A549 (cell line): Measurements from ENCODE around the gene GRAP2. TPM values are rescaled to one million over a fixed set of nuclear protein-coding genes. Genes with fewer than 3 reads are reported as not detected.
"Not testable (repeated sequence)": the region's sequence is repeated elsewhere in the genome, so short reads cannot be mapped to it uniquely, and the experiment has no call there.

ENCODE experiments used
- ATAC-seq, 2 experiments: fragments of 200-7000 bp in 1 of 2; fragments of >200 bp in 1 of 2; cut with Nextera tagmentation in 1 of 2; cut with Tn5 transposase in 1 of 2; 3 replicates each; pipeline versions ENCODE4 v1.8.0 to v1.9.1; 2018 to 2020; ENCODE audit warnings: mild to moderate bottlenecking in 1 of 2, moderate library complexity in 1 of 2
- CTCF ChIA-PET: fragments of 300-600 bp; sonication (Branson Sonifier 250); formaldehyde crosslinking; extraction: SDS; loops from one replicate; lab custom pipeline; 2021; ENCODE audit warnings: antibody characterized with exemption, inconsistent platforms; lab: Yijun Ruan, JAX
- POLR2A ChIA-PET: fragments of 350-600 bp; formaldehyde crosslinking; extraction: SDS; loops from one replicate; lab custom pipeline; 2021; ENCODE audit warnings: antibody characterized with exemption, inconsistent platforms; lab: Yijun Ruan, JAX
- DNase-seq, 2 experiments: peaks; one replicate each; pipeline versions ENCODE4 v3.0.0 to v3.0.0-alpha.2; 2011 to 2016; ENCODE audit warnings: low read depth in 1 of 2, low spot score in 1 of 2
- FAIRE-seq: peaks from 2 replicates; lab custom pipeline; 2011; peaks lifted over from hg19 to GRCh38; lab: Jason Lieb, UNC
- H3K27ac ChIP-seq, 2 experiments: fragments of >200 bp; sonication (Bioruptor Twin); formaldehyde crosslinking; 3 replicates each; pipeline ENCODE4 v1.5.1; 2016 to 2017
- H3K4me1 ChIP-seq: fragments of >200 bp; sonication (Bioruptor Twin); formaldehyde crosslinking; 3 replicates; pipeline ENCODE4 v1.6.1; 2016
- H3K4me2 ChIP-seq: fragments of >200 bp; sonication (Bioruptor Twin); formaldehyde crosslinking; 3 replicates; pipeline ENCODE4 v1.6.1; 2016
- H3K4me3 ChIP-seq: fragments of >200 bp; sonication (Bioruptor Twin); formaldehyde crosslinking; 3 replicates; pipeline ENCODE4 v1.5.1; 2016
- H3K9me3 ChIP-seq: fragments of >200 bp; sonication (Bioruptor Twin); formaldehyde crosslinking; 3 replicates; pipeline ENCODE4 v1.6.1; 2016
- BHLHE40 ChIP-seq: IDR thresholded peaks from 2 replicates; pipeline ENCODE4 v1.6.1; 2012; ENCODE audit warnings: low read depth, low read length, inconsistent platforms
- CBX2 ChIP-seq: fragments of 200-600 bp; sonication (generic); IDR thresholded peaks from 2 replicates; pipeline ENCODE4 v1.6.1; 2016; ENCODE audit warnings: low read depth, mild to moderate bottlenecking, borderline replicate concordance
- CEBPB ChIP-seq, 2 experiments: fragments of >200 bp in 1 of 2; sonication (Bioruptor Twin) in 1 of 2; formaldehyde crosslinking in 1 of 2; IDR thresholded peaks; 2 replicates each; pipeline ENCODE4 v1.6.1; 2012 to 2016
- CHD2 ChIP-seq: fragments of 150-350 bp; IDR thresholded peaks from 2 replicates; pipeline ENCODE4 v1.6.1; 2014; ENCODE audit warnings: low read length; ENCODE audit not compliant: partially characterized antibody
- CHD4 ChIP-seq: fragments of 200-600 bp; sonication (generic); IDR thresholded peaks from 2 replicates; pipeline ENCODE4 v1.6.1; 2016; ENCODE audit warnings: antibody characterized with exemption, mild to moderate bottlenecking, borderline replicate concordance
- FOSB ChIP-seq: fragments of 250-450 bp; sonication (Bioruptor Pico); IDR thresholded peaks from 2 replicates; pipeline ENCODE4 v1.5.0; 2020; ENCODE audit warnings: mild to moderate bottlenecking, moderate library complexity
- FOSL2 ChIP-seq, 2 experiments: fragments of 450-650 bp in 1 of 2; fragments of >200 bp in 1 of 2; sonication (Bioruptor Twin) in 1 of 2; formaldehyde crosslinking; IDR thresholded peaks; 2 replicates each; pipeline versions ENCODE4 v1.5.0 to v1.6.1; 2016 to 2020; ENCODE audit warnings: mild to moderate bottlenecking in 1 of 2, moderate library complexity in 1 of 2
- JUN ChIP-seq, 2 experiments: fragments of >200 bp; sonication (Bioruptor Twin); formaldehyde crosslinking; IDR thresholded peaks; 2 replicates in 1 of 2; 3 replicates in 1 of 2; pipeline ENCODE4 v1.6.1; 2016 to 2017
- KDM5A ChIP-seq: fragments of 200-600 bp; sonication (generic); IDR thresholded peaks from 2 replicates; pipeline ENCODE4 v1.6.1; 2016; ENCODE audit warnings: antibody characterized with exemption, mild to moderate bottlenecking
- MAZ ChIP-seq: fragments of 150-350 bp; IDR thresholded peaks from 2 replicates; pipeline ENCODE4 v1.6.1; 2014; ENCODE audit warnings: antibody characterized with exemption, low read depth, low read length, borderline replicate concordance
- NFE2L2 ChIP-seq: fragments of 150-350 bp; conservative IDR thresholded peaks from 2 replicates; pipeline ENCODE4 v1.6.1; 2014; ENCODE audit warnings: low read length
- NPAS2 ChIP-seq: fragments of 250-450 bp; sonication (Bioruptor Pico); IDR thresholded peaks from 2 replicates; pipeline ENCODE4 v1.8.0; 2022; ENCODE audit warnings: mild to moderate bottlenecking, moderate library complexity, borderline replicate concordance
- RAD21 ChIP-seq, 2 experiments: fragments of >200 bp in 1 of 2; sonication (Bioruptor Twin) in 1 of 2; formaldehyde crosslinking in 1 of 2; IDR thresholded peaks in 1 of 2; conservative IDR thresholded peaks in 1 of 2; 2 replicates in 1 of 2; 3 replicates in 1 of 2; pipeline ENCODE4 v1.6.1; 2012 to 2018; ENCODE audit warnings: inconsistent platforms in 1 of 2
- RFX5 ChIP-seq: fragments of 450-650 bp; IDR thresholded peaks from 2 replicates; pipeline ENCODE4 v1.7.1; 2014; ENCODE audit warnings: antibody characterized with exemption, mild to moderate bottlenecking, moderate library complexity
- SREBF2 ChIP-seq: fragments of 450-650 bp; IDR thresholded peaks from 2 replicates; pipeline ENCODE4 v1.6.1; 2014; ENCODE audit warnings: mild to moderate bottlenecking, moderate library complexity
- ZC3H11A ChIP-seq: fragments of 450-650 bp; IDR thresholded peaks from 2 replicates; pipeline ENCODE4 v1.6.1; 2014; ENCODE audit warnings: antibody characterized with exemption, mild to moderate bottlenecking
- ZFP36 ChIP-seq: fragments of 450-650 bp; IDR thresholded peaks from 2 replicates; pipeline ENCODE4 v1.6.1; 2014; ENCODE audit warnings: borderline replicate concordance; ENCODE audit not compliant: partially characterized antibody
- ZNF302 ChIP-seq: fragments of 250-450 bp; sonication (Bioruptor Pico); IDR thresholded peaks from 2 replicates; pipeline ENCODE4 v1.9.0; 2021; ENCODE audit warnings: inconsistent platforms, mild to moderate bottlenecking, moderate library complexity
- WGBS: methylation state at CpG from one replicate; pipeline ENCODE4 v1.1.6; 2017; ENCODE audit errors: missing lambda C conversion rate; 5-methylcytosine and 5-hydroxymethylcytosine counted together
- polyA plus RNA-seq, 4 experiments: library from polyadenylated mRNA; depleted of rRNA in 3 of 4; stranded (reverse); fragments of >200 nt; fragmentation: RNase III in 1 of 4; extraction: RNeasy Plus Mini Kit Qiagen cat#74134 plus additional on column Dnase treatment in 1 of 4; gene quantifications; 2 replicates in 3 of 4; 3 replicates in 1 of 4; pipeline ENCODE4 v1.2.3, GENCODE V29; 2011 to 2017
- TF ChIP-seq, protein P1 (sequence below): fragments of 250-450 bp; sonication (Bioruptor Pico); IDR thresholded peaks from 2 replicates; pipeline ENCODE4 v1.5.0; 2020; ENCODE audit warnings: low read depth, mild to moderate bottlenecking, moderate library complexity
- TF ChIP-seq, protein P2 (sequence below): IDR thresholded peaks from 2 replicates; pipeline ENCODE4 v1.6.1; 2012; ENCODE audit warnings: low read depth, borderline replicate concordance
- TF ChIP-seq, protein P3 (sequence below): fragments of 250-450 bp; sonication (Bioruptor Pico); IDR thresholded peaks from 2 replicates; pipeline ENCODE4 v1.5.0; 2021; ENCODE audit warnings: mild to moderate bottlenecking, moderate library complexity, borderline replicate concordance

GRAP2 gene
- polyA plus RNA-seq, 2 of the 4 experiments (the other 2 are of a cell fraction), result not detected

DNA sequence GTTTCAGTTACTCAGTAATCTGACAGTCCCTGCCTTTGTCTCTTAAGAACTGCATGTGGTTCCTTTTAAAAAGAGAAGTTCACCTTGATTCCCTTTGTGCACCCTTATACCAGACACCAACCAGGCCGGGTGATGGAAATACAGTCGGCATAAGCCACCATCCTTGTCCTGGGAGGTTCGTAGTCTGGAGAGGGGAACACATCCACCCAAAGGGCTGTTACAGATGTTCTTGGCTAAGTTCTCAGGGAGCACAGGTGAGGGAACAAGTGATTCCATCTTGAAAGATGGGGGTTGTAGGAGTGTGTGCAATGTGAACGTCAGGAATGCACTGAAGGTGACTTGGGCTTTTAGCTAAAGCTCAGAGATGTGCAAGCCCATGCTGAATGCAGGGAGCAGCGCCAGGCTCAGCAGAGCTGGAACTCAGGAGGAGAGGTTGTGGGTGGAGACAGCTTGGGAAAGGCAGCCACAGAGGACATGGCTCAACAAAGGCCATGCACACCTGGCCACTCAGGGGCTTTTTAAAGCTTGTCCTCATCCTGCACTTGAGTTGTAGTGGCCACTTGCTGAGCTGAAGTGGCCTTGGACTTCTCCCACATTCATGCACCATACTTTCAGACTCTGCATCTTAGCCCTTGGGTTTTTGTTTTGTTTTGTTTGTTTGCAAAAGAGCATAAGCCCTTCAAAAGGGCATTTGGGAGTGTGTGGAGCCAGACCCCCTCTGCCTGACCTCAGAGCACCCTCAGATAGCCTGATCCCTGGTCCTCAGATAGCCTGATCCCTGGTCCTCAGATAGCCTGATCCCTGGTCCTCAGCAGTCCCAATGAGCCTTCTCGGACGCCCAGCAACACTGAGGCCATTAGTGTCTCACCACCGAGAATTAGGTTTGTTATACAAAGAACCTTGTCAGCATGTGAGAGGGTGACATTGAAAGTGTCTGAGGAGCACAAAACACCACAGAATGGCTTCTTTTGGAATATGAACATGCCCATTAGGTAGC lies 46.6 kb downstream of the GRAP2 start:
- 61% methylated on average over 8 of the region's 8 CpGs for WGBS
- ATAC-seq, result no peak
- Histone ChIP-seq H3K9me3 (no peaks in the 10 kb centered on the region), H3K4me3 (no peak overlapping the region), H3K4me2 (no peak overlapping the region), H3K27ac (no peak overlapping the region), H3K4me1 (no peaks in the 10 kb centered on the region)
- no peak for TF ChIP-seq KDM5A
- TF ChIP-seq ZFP36, result no peak
- TF ChIP-seq SREBF2, result no peak
- TF ChIP-seq RFX5, result no peak
- no peak for TF ChIP-seq CHD2
- no peak for TF ChIP-seq CBX2
- TF ChIP-seq, protein P1, sequence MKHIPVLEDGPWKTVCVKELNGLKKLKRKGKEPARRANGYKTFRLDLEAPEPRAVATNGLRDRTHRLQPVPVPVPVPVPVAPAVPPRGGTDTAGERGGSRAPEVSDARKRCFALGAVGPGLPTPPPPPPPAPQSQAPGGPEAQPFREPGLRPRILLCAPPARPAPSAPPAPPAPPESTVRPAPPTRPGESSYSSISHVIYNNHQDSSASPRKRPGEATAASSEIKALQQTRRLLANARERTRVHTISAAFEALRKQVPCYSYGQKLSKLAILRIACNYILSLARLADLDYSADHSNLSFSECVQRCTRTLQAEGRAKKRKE (CRISPR knock-in tag), result no peak
- TF ChIP-seq FOSL2 (IDR thresholded peaks at IDR 0.05), result no peak
- no peak for TF ChIP-seq FOSL2 (CRISPR knock-in tag; IDR thresholded peaks at IDR 0.05)
- TF ChIP-seq NPAS2, result no peak
- TF ChIP-seq, protein P2, sequence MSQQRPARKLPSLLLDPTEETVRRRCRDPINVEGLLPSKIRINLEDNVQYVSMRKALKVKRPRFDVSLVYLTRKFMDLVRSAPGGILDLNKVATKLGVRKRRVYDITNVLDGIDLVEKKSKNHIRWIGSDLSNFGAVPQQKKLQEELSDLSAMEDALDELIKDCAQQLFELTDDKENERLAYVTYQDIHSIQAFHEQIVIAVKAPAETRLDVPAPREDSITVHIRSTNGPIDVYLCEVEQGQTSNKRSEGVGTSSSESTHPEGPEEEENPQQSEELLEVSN, result no peak
- no peak for TF ChIP-seq ZC3H11A
- no peak for TF ChIP-seq MAZ
- TF ChIP-seq JUN (IDR thresholded peaks at IDR 0.05), result no peak
- TF ChIP-seq ZNF302 (CRISPR knock-in tag), result no peak
- TF ChIP-seq, protein P3, sequence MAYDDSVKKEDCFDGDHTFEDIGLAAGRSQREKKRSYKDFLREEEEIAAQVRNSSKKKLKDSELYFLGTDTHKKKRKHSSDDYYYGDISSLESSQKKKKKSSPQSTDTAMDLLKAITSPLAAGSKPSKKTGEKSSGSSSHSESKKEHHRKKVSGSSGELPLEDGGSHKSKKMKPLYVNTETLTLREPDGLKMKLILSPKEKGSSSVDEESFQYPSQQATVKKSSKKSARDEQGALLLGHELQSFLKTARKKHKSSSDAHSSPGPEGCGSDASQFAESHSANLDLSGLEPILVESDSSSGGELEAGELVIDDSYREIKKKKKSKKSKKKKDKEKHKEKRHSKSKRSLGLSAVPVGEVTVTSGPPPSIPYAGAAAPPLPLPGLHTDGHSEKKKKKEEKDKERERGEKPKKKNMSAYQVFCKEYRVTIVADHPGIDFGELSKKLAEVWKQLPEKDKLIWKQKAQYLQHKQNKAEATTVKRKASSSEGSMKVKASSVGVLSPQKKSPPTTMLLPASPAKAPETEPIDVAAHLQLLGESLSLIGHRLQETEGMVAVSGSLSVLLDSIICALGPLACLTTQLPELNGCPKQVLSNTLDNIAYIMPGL, result no peak
- no peak for DNase-seq
- CTCF ChIA-PET, result interaction anchor here (1.0 kb wide), 1 partner anchor 22 kb away, joined by 4 read pairs; no protein-coding TSS in a partner anchor
- POLR2A ChIA-PET, result no interaction called here
- FAIRE-seq, result no peak

DNA sequence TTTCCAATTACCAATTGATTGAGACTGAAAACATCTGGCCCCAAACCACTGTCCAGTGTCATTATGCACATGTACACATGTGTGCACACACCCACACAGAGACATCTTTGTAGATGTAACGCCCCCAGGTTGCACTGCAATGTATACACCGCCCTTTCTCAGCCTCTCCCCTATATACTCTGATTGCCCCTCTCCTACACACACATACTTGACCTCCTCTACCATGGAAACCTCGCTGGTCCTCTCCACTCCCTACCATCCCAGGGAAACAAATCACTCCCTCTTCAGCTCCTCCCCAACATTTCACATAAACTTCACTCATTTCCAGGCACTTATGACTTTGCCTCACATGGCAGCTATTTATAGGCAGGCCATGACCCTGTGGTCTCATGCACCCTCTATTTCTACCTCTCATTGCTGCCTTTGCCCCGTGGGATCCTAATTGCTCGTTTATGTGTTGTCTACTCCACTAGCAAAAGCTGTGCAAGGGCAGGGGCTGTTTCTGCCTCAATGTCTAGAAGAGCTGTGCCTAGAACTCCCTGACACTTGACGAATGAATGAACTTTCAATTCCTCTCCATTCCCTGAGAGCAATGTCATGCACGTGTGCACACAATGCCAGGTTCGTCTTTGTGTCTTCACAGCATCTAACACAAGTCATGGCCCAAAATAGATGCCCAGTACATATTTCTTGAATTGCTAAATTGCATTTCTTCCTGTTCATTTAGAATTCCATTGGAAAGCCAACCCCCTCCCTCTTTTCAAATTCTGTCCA lies 49.3 kb downstream of the GRAP2 start:
- H3K9me3 ChIP-seq, result no peaks in the 10 kb centered on the region
- DNase-seq, result no peak
- H3K4me1 ChIP-seq, result no peaks in the 10 kb centered on the region
- H3K27ac ChIP-seq, result no peak overlapping the region
- ChIA-PET POLR2A (no interaction called here), CTCF (interaction anchor here (1.2 kb wide), 1 partner anchor 9 kb away, joined by 3 read pairs; no protein-coding TSS in a partner anchor)
- 31% methylated on average over 8 of the region's 8 CpGs for WGBS
- no peak overlapping the region for H3K4me3 ChIP-seq
- ATAC-seq, result no peak
- FAIRE-seq, result no peak
- H3K4me2 ChIP-seq, result no peak overlapping the region
- TF ChIP-seq NFE2L2 (no peak), JUN (IDR thresholded peaks at IDR 0.05) (no peak), RAD21 (conservative IDR thresholded peaks at IDR 0.05 in 1 of 2, IDR thresholded peaks at IDR 0.05 in 1 of 2) (no peak), FOSB (CRISPR knock-in tag) (no peak), CEBPB (IDR thresholded peaks at IDR 0.05) (no peak), CHD4 (no peak), BHLHE40 (no peak)
- TF ChIP-seq, all 56 proteins: peak for 0

DNA sequence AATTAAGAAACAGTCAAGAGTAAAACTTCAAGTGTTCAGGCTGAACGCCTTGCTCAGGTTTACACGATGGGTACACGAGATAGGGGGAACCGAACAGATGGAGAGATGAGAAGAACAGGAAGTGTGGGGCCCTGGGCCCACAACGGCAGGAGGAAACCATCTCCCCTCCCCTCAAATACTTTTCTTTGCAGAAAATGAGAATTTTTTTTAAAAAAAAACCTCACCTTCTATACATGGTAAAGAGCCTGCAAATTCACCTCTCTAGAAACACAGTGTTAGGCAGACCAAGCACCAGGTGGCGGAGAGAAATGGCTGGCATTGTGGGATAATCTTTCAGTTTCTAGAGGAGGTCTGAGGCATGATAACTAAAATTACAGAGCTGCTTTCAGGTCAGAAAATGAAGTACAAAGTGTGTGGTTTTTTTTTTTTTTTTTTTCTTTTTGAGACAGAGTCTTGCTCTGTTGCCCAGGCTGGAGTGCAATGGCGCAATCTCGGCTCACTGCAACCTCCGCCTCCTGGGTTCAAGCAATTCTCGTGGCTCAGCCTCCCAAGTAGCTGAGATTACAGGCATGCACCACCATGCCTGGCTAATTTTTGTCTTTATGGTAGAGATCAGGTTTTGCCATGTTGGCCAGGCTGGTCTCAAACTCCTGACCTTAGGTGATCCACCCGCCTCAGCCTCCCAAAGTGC lies 50.9 kb downstream of the GRAP2 start:
- H3K9me3 ChIP-seq, DNase-seq, H3K4me3 ChIP-seq, H3K4me2 ChIP-seq, H3K27ac ChIP-seq, CTCF ChIA-PET, FAIRE-seq, ATAC-seq, H3K4me1 ChIP-seq: not testable (repeated sequence)
- POLR2A ChIA-PET, result interaction anchor here (0.6 kb wide), 1 partner anchor 392 kb away, joined by 4 read pairs; no protein-coding TSS in a partner anchor
- 64% methylated on average over 11 of the region's 11 CpGs for WGBS
